ENCODE measurements around the gene BRCA2. TPM values are rescaled to one million over a fixed set of nuclear protein-coding genes. Genes with fewer than 3 reads are reported as not detected.
"Not testable (repeated sequence)": the region's sequence is repeated elsewhere in the genome, so short reads cannot be mapped to it uniquely, and the experiment has no call there.

Gene BRCA2
- total RNA-seq, 5 donors from 2014 or later (not counting 1 experiment from before 2014, with no cell fraction given) = 2.2 to 4.7 (median 3.1) TPM

DNA sequence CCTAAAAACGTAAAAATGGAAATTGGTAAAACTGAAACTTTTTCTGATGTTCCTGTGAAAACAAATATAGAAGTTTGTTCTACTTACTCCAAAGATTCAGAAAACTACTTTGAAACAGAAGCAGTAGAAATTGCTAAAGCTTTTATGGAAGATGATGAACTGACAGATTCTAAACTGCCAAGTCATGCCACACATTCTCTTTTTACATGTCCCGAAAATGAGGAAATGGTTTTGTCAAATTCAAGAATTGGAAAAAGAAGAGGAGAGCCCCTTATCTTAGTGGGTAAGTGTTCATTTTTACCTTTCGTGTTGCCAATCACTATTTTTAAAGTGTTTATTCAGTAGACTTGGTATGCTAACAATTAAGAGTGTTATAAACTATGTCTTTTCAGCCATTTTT is 25.6 kb downstream of the BRCA2 start:
- no peaks in the 10 kb centered on the region for H3K4me1 ChIP-seq (ENCODE audit: control insufficient read depth in 1 of 2, extremely low read depth in 1 of 2, insufficient read depth in 2 of 2, low read length in 2 of 2)
- H3K4me3 ChIP-seq (ENCODE audit: control insufficient read depth in 1 of 2, extremely low read depth in 1 of 2, low read length in 1 of 2) = no peak overlapping the region
- H3K4me3 Mint-ChIP-seq = no peak overlapping the region
- H3K27ac Mint-ChIP-seq = no peak overlapping the region
- WGBS (ENCODE audit: insufficient coverage) = 100% methylated on average over 1 of the region's 3 CpGs
- H3K9me3 Mint-ChIP-seq = peaks cover 0 to 13% (median 4%) of the 10 kb centered on the region in 3 donors
- H3K36me3 Mint-ChIP-seq = peaks cover 7% of the 10 kb centered on the region
- ChIA-PET CTCF (interaction anchor here in 1 of 2 donors (0.6 kb wide), 1 partner anchor 41 kb away, joined by 3 read pairs; no protein-coding TSS in a partner anchor), POLR2A (no interaction called here)
- no peaks in the 10 kb centered on the region for H3K36me3 ChIP-seq (ENCODE audit: control insufficient read depth in 2 of 2, extremely low read depth in 1 of 2, insufficient read depth in 1 of 2, low read length in 1 of 2)
- DNase-seq (no peak), ATAC-seq (replicated peaks in 1 of 4) (no peak)
- H3K27me3 ChIP-seq (replicated peaks in 1 of 2; ENCODE audit: control insufficient read depth in 2 of 2, extremely low read depth in 1 of 2, insufficient read depth in 2 of 2, low read length in 1 of 2) = no peaks in the 10 kb centered on the region
- H3K4me1 Mint-ChIP-seq = no peaks in the 10 kb centered on the region
- no peaks in the 10 kb centered on the region for H3K9me3 ChIP-seq
- H3K27ac ChIP-seq (ENCODE audit: low read length) = no peak overlapping the region
- no peaks in the 10 kb centered on the region for H3K27me3 Mint-ChIP-seq

DNA sequence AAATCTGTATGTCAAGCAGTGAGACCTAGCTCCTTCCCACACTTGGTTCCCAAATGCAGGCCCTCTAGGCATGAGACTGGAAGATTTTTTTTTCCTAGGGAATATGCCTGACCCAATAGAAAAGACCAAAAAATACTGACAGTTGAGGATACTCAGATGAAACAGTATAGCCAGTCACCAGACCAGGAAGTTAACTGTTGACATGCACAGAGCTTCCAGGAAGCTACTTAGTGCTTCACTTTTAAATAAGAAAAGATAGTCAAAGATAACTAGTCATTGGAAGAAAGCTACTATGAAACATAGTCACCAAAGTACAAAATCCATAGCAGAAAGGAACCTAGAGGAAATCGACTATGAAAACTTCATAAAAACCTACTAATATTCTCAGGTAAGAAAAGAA is 32.3 kb downstream of the BRCA2 start:
- Histone ChIP-seq H3K4me3 (ENCODE audit: control insufficient read depth in 1 of 2, extremely low read depth in 1 of 2, low read length in 1 of 2) (no peak overlapping the region), H3K36me3 (ENCODE audit: control insufficient read depth in 2 of 2, extremely low read depth in 1 of 2, insufficient read depth in 1 of 2, low read length in 1 of 2) (no peaks in the 10 kb centered on the region), H3K4me1 (ENCODE audit: control insufficient read depth in 1 of 2, extremely low read depth in 1 of 2, insufficient read depth in 2 of 2, low read length in 2 of 2) (no peaks in the 10 kb centered on the region), H3K9me3 (no peaks in the 10 kb centered on the region), H3K27ac (ENCODE audit: low read length) (no peak overlapping the region), H3K27me3 (replicated peaks in 1 of 2; ENCODE audit: control insufficient read depth in 2 of 2, extremely low read depth in 1 of 2, insufficient read depth in 2 of 2, low read length in 1 of 2) (no peaks in the 10 kb centered on the region)
- ATAC-seq (replicated peaks in 1 of 4) = no peak
- H3K4me3 Mint-ChIP-seq = no peak overlapping the region
- WGBS (ENCODE audit: insufficient coverage) = no CpG with 5 or more reads among the region's 1 CpG
- H3K36me3 Mint-ChIP-seq = peaks cover 17% of the 10 kb centered on the region
- H3K27me3 Mint-ChIP-seq = no peaks in the 10 kb centered on the region
- ChIA-PET CTCF (no interaction called here), POLR2A (interaction anchor here in 1 of 2 donors (0.6 kb wide), 1 partner anchor 1374 kb away, joined by 3 read pairs; no protein-coding TSS in a partner anchor)
- H3K27ac Mint-ChIP-seq = no peak overlapping the region
- H3K4me1 Mint-ChIP-seq = peaks cover 0 to 8% (median 5%) of the 10 kb centered on the region in 3 donors
- no peak for DNase-seq
- H3K9me3 Mint-ChIP-seq = no peaks in the 10 kb centered on the region

DNA sequence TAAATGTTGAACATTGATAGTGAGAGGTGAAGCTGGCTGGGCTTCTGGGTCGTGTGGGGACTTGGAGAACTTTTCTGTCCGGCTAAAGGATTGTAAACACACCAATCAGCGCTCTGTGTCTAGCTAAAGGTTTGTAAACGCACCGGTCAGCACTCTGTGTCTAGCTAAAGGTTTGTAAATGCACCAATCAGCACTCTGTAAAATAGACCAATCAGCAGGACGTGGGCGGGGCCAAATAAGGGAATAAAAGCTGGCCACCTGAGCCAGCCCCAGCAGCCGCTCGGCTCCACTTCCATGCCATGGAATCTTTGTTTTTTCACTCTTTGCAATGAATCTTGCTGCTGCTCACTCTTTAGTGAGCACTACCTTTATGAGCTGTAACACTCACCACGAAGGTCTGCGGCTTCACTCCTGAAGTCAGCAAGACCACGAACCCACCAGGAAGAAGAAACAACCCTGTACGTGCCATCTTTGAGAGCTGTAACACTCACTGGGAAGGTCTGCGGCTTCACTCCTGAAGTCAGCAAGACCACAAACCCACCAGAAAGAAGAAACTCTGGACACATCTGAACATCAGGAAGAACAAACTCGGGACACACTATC is 35.6 kb downstream of the BRCA2 start:
- H3K27me3 Mint-ChIP-seq; H3K9me3 ChIP-seq; H3K36me3 ChIP-seq (ENCODE audit: control insufficient read depth in 2 of 2, extremely low read depth in 1 of 2, insufficient read depth in 1 of 2, low read length in 1 of 2); H3K4me3 Mint-ChIP-seq; H3K4me3 ChIP-seq (ENCODE audit: control insufficient read depth in 1 of 2, extremely low read depth in 1 of 2, low read length in 1 of 2); H3K27me3 ChIP-seq (replicated peaks in 1 of 2; ENCODE audit: control insufficient read depth in 2 of 2, extremely low read depth in 1 of 2, insufficient read depth in 2 of 2, low read length in 1 of 2); H3K9me3 Mint-ChIP-seq; H3K27ac Mint-ChIP-seq; ATAC-seq (replicated peaks in 1 of 4); H3K4me1 ChIP-seq (ENCODE audit: control insufficient read depth in 1 of 2, extremely low read depth in 1 of 2, insufficient read depth in 2 of 2, low read length in 2 of 2); CTCF ChIA-PET; DNase-seq; H3K4me1 Mint-ChIP-seq; POLR2A ChIA-PET; H3K27ac ChIP-seq (ENCODE audit: low read length): not testable (repeated sequence)
- peaks cover 17% of the 10 kb centered on the region for H3K36me3 Mint-ChIP-seq
- WGBS (ENCODE audit: insufficient coverage) = 90% methylated on average over 7 of the region's 15 CpGs

DNA sequence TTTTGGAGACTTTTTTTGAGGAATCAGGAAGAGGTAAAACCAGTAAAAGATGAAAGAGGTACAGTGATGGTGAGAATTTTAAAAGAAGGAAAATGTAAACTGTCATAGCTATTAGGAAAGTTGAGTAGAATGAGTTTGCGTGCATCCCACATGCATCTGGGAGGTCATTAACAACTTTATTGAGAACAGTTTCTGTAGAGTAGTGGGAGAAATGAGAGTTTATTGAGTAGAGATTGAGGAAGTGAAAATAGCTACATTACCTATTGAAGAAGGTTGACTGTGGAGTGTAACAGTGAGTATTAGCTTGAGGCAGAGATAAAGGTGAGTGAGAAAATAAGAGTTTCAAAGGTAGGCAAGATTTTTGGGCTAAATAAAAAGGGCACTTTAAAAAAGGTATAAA is 38.7 kb downstream of the BRCA2 start:
- H3K36me3 ChIP-seq (ENCODE audit: control insufficient read depth in 2 of 2, extremely low read depth in 1 of 2, insufficient read depth in 1 of 2, low read length in 1 of 2) = no peaks in the 10 kb centered on the region
- H3K27me3 ChIP-seq (replicated peaks in 1 of 2; ENCODE audit: control insufficient read depth in 2 of 2, extremely low read depth in 1 of 2, insufficient read depth in 2 of 2, low read length in 1 of 2) = no peaks in the 10 kb centered on the region
- ChIA-PET CTCF (interaction anchor here (0.6 to 0.8 kb wide), 2 partner anchors 199 to 282 kb away, joined by 3 read pairs; no protein-coding TSS in a partner anchor), POLR2A (no interaction called here)
- H3K36me3 Mint-ChIP-seq = peaks cover 13% of the 10 kb centered on the region
- H3K9me3 Mint-ChIP-seq = no peaks in the 10 kb centered on the region
- H3K4me3 ChIP-seq (ENCODE audit: control insufficient read depth in 1 of 2, extremely low read depth in 1 of 2, low read length in 1 of 2) = no peak overlapping the region
- ATAC-seq (replicated peaks in 1 of 4) (no peak), DNase-seq (no peak)
- no peaks in the 10 kb centered on the region for H3K9me3 ChIP-seq
- no CpG with 5 or more reads among the region's 1 CpG for WGBS (ENCODE audit: insufficient coverage)
- H3K27ac ChIP-seq (ENCODE audit: low read length) = no peak overlapping the region
- H3K4me1 Mint-ChIP-seq = peaks cover 0 to 2% (median 0%) of the 10 kb centered on the region in 3 donors
- H3K4me1 ChIP-seq (ENCODE audit: control insufficient read depth in 1 of 2, extremely low read depth in 1 of 2, insufficient read depth in 2 of 2, low read length in 2 of 2) = no peaks in the 10 kb centered on the region
- no peak overlapping the region for H3K27ac Mint-ChIP-seq
- no peak overlapping the region for H3K4me3 Mint-ChIP-seq
- no peaks in the 10 kb centered on the region for H3K27me3 Mint-ChIP-seq

DNA sequence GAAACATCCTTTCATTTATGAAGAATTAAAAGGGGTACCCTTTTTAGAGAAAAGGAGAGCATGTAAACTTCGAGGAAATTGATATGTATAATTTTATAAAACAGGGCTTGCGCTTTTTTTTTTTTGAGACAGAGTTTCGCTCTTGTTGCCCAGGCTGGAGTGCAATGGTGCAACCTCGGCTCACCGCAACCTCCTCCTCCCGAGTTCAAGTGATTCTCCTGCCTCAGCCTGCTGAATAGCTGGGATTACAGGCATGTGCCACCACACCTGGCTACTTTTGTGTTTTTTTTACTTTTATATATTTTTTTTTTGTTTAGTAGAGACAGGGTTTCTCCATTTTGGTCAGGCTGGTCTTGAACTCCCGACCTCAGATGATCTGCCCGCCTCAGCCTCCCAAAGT is 40.6 kb downstream of the BRCA2 start:
- DNase-seq; H3K4me1 ChIP-seq (ENCODE audit: control insufficient read depth in 1 of 2, extremely low read depth in 1 of 2, insufficient read depth in 2 of 2, low read length in 2 of 2); H3K4me3 ChIP-seq (ENCODE audit: control insufficient read depth in 1 of 2, extremely low read depth in 1 of 2, low read length in 1 of 2); H3K9me3 ChIP-seq; H3K27ac ChIP-seq (ENCODE audit: low read length); H3K27me3 Mint-ChIP-seq; H3K27ac Mint-ChIP-seq; H3K4me3 Mint-ChIP-seq; H3K27me3 ChIP-seq (replicated peaks in 1 of 2; ENCODE audit: control insufficient read depth in 2 of 2, extremely low read depth in 1 of 2, insufficient read depth in 2 of 2, low read length in 1 of 2); H3K4me1 Mint-ChIP-seq; H3K9me3 Mint-ChIP-seq; H3K36me3 Mint-ChIP-seq; H3K36me3 ChIP-seq (ENCODE audit: control insufficient read depth in 2 of 2, extremely low read depth in 1 of 2, insufficient read depth in 1 of 2, low read length in 1 of 2); ATAC-seq (replicated peaks in 1 of 4): not testable (repeated sequence)
- ChIA-PET POLR2A (interaction anchor here in 1 of 2 donors (0.6 kb wide), 1 partner anchor 79 kb away, joined by 3 read pairs; no protein-coding TSS in a partner anchor), CTCF (interaction anchor here in 1 of 2 donors (0.7 kb wide), 1 partner anchor 50 kb away, joined by 4 read pairs; no protein-coding TSS in a partner anchor)
- 95% methylated on average over 4 of the region's 8 CpGs for WGBS (ENCODE audit: insufficient coverage)

DNA sequence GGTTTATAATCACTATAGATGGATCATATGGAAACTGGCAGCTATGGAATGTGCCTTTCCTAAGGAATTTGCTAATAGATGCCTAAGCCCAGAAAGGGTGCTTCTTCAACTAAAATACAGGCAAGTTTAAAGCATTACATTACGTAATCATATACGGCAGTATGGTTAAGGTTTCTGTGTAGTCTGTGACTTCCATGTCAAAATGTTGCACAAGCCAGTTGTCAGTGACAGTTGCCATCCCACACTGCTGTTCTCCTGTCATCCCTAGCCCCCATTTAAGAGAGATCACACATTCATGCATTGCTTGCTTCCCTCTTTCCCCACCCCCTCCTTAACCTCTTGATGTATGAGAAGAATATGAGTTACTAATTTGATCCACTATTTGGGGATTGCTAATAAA is 47.3 kb downstream of the BRCA2 start:
- Mint-ChIP-seq H3K27me3 (no peaks in the 10 kb centered on the region), H3K27ac (no peak overlapping the region), H3K4me3 (no peak overlapping the region), H3K36me3 (peaks cover 3% of the 10 kb centered on the region), H3K9me3 (no peaks in the 10 kb centered on the region), H3K4me1 (no peaks in the 10 kb centered on the region)
- Histone ChIP-seq H3K4me1 (ENCODE audit: control insufficient read depth in 1 of 2, extremely low read depth in 1 of 2, insufficient read depth in 2 of 2, low read length in 2 of 2) (no peaks in the 10 kb centered on the region), H3K27me3 (replicated peaks in 1 of 2; ENCODE audit: control insufficient read depth in 2 of 2, extremely low read depth in 1 of 2, insufficient read depth in 2 of 2, low read length in 1 of 2) (no peaks in the 10 kb centered on the region), H3K27ac (ENCODE audit: low read length) (no peak overlapping the region), H3K9me3 (no peaks in the 10 kb centered on the region), H3K36me3 (ENCODE audit: control insufficient read depth in 2 of 2, extremely low read depth in 1 of 2, insufficient read depth in 1 of 2, low read length in 1 of 2) (no peaks in the 10 kb centered on the region), H3K4me3 (ENCODE audit: control insufficient read depth in 1 of 2, extremely low read depth in 1 of 2, low read length in 1 of 2) (no peak overlapping the region)
- ATAC-seq (replicated peaks in 1 of 4) (no peak), DNase-seq (no peak)
- no CpG with 5 or more reads among the region's 2 CpGs for WGBS (ENCODE audit: insufficient coverage)
- POLR2A ChIA-PET = no interaction called here
- CTCF ChIA-PET = interaction anchor here in 1 of 2 donors (0.7 kb wide), 1 partner anchor 183 kb away, joined by 3 read pairs; no protein-coding TSS in a partner anchor

Measured in T-cell (primary cell).